ENCODE data around the gene CEP63.
"Not testable (repeated sequence)": the region's sequence is repeated elsewhere in the genome, so short reads cannot be mapped to it uniquely, and the experiment has no call there.

CEP63 gene

GRCh38 chr3:134543113-134543512 is 57.3 kb downstream of the CEP63 start:
- no peaks in the 10 kb centered on the region for H3K27me3 Mint-ChIP-seq (ENCODE audit: low read depth)
- no peak overlapping the region for H3K4me3 Mint-ChIP-seq

GRCh38 chr3:134544316-134544715 is 58.5 kb downstream of the CEP63 start:
- no peaks in the 10 kb centered on the region for H3K4me1 Mint-ChIP-seq
- TF ChIP-seq, protein P1, sequence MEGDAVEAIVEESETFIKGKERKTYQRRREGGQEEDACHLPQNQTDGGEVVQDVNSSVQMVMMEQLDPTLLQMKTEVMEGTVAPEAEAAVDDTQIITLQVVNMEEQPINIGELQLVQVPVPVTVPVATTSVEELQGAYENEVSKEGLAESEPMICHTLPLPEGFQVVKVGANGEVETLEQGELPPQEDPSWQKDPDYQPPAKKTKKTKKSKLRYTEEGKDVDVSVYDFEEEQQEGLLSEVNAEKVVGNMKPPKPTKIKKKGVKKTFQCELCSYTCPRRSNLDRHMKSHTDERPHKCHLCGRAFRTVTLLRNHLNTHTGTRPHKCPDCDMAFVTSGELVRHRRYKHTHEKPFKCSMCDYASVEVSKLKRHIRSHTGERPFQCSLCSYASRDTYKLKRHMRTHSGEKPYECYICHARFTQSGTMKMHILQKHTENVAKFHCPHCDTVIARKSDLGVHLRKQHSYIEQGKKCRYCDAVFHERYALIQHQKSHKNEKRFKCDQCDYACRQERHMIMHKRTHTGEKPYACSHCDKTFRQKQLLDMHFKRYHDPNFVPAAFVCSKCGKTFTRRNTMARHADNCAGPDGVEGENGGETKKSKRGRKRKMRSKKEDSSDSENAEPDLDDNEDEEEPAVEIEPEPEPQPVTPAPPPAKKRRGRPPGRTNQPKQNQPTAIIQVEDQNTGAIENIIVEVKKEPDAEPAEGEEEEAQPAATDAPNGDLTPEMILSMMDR (IDR thresholded peaks at IDR 0.05; ENCODE audit: unreplicated experiment in 3 of 3) = no peak
- H3K27ac Mint-ChIP-seq = no peak overlapping the region
- no peak overlapping the region for H3K4me3 Mint-ChIP-seq
- peaks cover 37% of the 10 kb centered on the region for H3K36me3 Mint-ChIP-seq (ENCODE audit: low read depth)
- H3K9me3 Mint-ChIP-seq = no peaks in the 10 kb centered on the region
- no peaks in the 10 kb centered on the region for H3K27me3 Mint-ChIP-seq (ENCODE audit: low read depth)

More at GRCh38 chr3:134543113-134543512, 57.3 kb downstream of the CEP63 start:
- H3K36me3 Mint-ChIP-seq (ENCODE audit: low read depth) = peaks cover 31% of the 10 kb centered on the region
- TF ChIP-seq, protein P1 (IDR thresholded peaks at IDR 0.05; ENCODE audit: unreplicated experiment in 3 of 3) = no peak
- H3K4me1 Mint-ChIP-seq = no peaks in the 10 kb centered on the region
- no peaks in the 10 kb centered on the region for H3K9me3 Mint-ChIP-seq
- no peak overlapping the region for H3K27ac Mint-ChIP-seq

- not testable (repeated sequence) for H3K27me3 Mint-ChIP-seq (ENCODE audit: low read depth); H3K4me1 Mint-ChIP-seq; H3K4me3 Mint-ChIP-seq; H3K27ac Mint-ChIP-seq; H3K9me3 Mint-ChIP-seq
- H3K36me3 Mint-ChIP-seq (ENCODE audit: low read depth) = peaks cover 41% of the 10 kb centered on the region
Observed at GRCh38 chr3:134544783-134545182, 58.9 kb downstream of the CEP63 start.

DNA sequence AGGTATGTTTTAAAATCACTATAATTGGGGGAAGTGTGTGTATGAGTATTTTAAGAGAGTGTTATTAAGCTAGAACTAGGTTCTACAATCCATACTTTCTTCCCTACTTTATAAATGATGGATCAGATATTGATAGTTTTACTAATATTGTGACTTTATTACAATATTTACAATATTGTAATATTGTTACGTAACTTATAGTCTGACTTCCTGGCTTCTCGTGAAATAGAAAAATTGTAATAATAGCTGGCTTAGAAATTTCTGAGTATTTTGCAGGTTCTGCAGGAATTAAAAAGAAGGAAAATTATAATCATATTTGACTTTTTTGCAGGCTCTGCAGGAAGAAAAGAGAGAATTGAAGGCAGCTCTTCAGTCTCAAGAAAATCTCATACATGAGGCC is 60.0 kb downstream of the CEP63 start:
- no peak overlapping the region for H3K27ac Mint-ChIP-seq
- H3K4me1 Mint-ChIP-seq = no peaks in the 10 kb centered on the region
- TF ChIP-seq, protein P1 (IDR thresholded peaks at IDR 0.05; ENCODE audit: unreplicated experiment in 3 of 3) = no peak
- H3K27me3 Mint-ChIP-seq (ENCODE audit: low read depth) = no peaks in the 10 kb centered on the region
- H3K4me3 Mint-ChIP-seq = no peak overlapping the region
- peaks cover 47% of the 10 kb centered on the region for H3K36me3 Mint-ChIP-seq (ENCODE audit: low read depth)
- no peaks in the 10 kb centered on the region for H3K9me3 Mint-ChIP-seq

DNA sequence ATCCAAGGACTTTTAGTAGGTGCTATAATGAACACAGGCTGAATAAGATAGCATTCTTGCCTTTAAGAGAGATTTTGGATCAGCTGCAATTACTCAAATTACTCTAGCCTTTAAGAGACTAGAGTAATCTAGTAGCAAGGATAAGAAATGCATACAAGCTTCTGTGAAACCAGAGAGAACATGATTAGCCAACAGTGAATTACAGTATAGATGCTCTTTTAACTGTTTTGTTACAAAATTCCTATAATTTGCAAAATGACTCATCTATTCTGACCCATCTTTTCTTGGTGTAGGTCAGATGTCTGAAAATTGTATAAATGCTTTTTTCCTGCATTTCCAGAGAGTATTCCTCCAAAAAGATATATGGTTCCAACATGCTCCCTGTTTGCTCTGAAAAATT is 66.9 kb downstream of the CEP63 start:
- H3K27ac Mint-ChIP-seq = no peak overlapping the region
- H3K27me3 Mint-ChIP-seq (ENCODE audit: low read depth) = no peaks in the 10 kb centered on the region
- TF ChIP-seq, protein P1 (IDR thresholded peaks at IDR 0.05; ENCODE audit: unreplicated experiment in 3 of 3) = no peak
- no peaks in the 10 kb centered on the region for H3K4me1 Mint-ChIP-seq
- H3K9me3 Mint-ChIP-seq = peaks cover 5% of the 10 kb centered on the region
- peaks cover 59% of the 10 kb centered on the region for H3K36me3 Mint-ChIP-seq (ENCODE audit: low read depth)
- H3K4me3 Mint-ChIP-seq = no peak overlapping the region

- Mint-ChIP-seq H3K9me3 (no peaks in the 10 kb centered on the region), H3K27ac (no peak overlapping the region), H3K36me3 (ENCODE audit: low read depth) (peaks cover 53% of the 10 kb centered on the region), H3K4me1 (no peaks in the 10 kb centered on the region), H3K27me3 (ENCODE audit: low read depth) (no peaks in the 10 kb centered on the region), H3K4me3 (no peak overlapping the region)
- TF ChIP-seq, protein P1 (IDR thresholded peaks at IDR 0.05; ENCODE audit: unreplicated experiment in 3 of 3) = no peak
Observed at GRCh38 chr3:134559591-134559990, 73.7 kb downstream of the CEP63 start.

Measured in nephron (organoid).